HG03135 (cell line): Measurements from ENCODE around the gene TBK1.

Source experiments
- ATAC-seq: cut with Tn5 transposase; IDR thresholded peaks from one replicate; pipeline ENCODE4 v1.9.1; 2021; ENCODE audit warnings: mild to moderate bottlenecking, moderate library complexity; ENCODE audit not compliant: unreplicated experiment

TBK1 gene

DNA sequence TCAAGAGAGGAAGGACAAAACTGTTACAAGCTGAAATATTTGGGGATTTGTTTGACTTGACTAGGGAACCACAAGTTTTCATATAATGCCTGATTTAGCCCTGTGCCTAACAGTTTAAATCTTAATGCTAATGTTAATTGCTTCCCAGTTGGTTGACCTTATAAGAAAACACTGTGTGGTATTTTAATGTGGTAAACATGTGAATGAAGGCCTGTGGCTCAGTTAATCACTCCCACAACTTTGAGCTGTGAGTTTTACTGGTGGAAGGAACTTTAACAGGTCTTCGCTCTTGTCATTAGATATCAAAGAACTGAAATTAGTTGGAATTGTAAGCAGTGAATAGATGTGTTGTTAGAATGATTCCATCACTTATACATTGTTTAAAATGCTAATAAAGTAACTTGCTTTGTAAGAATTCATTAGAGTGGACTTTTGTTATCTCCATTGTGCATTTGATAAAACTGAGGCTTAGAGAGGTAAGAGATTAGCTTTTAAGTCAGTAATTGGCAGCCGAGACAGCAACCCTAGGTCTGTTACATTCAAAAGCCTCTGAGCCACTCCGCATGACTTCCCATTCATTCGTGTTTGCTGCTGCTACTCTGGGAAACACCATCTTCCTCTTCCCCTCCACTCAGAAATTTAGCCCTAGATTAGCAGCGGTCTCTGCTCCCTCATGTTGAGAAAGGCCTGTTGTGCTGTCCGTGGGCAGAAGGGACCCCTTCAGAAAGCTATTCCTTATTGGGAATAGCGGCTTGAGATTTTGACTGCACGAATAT lies 1.0 kb upstream of the TBK1 start:
- ATAC-seq = no peak

DNA sequence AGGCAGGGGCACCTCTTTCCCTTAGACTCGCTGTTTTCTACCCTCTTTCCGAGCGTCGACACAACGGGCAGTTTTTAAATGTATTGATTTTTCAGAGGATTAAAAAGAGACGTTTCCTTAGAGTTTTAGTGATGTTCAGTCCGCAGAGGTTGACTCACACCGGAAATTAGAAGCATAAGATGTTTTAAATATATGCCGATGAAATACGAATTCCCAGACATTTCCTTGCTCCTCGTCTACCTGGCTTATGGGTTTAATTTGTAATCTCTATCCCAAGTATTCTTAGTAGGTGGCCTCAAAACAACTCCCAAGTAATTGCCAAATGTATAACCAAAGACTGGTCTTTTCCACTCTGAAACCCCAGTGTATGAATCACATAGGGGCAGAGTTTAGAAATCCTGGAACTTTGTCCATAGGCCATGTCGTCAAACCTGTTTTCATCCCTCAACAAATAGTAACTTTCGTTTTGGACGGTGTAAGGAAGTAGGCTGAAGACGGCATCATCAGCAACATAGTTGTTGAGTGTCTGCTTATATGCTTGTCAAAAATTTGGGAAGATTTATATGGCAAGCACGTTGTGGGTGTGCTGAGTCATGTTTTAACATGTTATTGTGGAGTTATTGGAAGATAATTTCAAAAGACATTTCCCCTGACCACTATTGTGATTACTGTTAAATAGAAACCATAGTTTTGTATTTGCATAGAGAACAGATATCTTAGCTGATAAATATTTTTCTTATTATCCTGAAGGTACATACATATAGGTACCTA lies 824 bp downstream of the TBK1 start:
- no peak for ATAC-seq

DNA sequence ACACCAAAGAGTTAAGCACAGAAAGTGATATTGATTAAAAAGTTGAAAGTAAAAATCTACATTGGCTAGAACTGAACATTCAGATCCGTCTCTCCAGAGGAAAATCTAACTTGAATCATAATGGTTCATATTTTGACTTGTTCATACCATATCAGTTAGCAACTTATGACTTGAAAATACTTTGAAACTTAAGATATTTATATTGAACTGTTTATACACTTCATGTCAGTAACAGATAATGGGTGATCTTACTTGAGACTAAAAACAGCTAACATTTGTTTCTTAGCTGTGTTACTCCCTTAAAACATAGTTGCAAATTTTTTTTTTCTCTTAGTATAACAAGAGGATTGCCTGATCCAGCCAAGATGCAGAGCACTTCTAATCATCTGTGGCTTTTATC lies 3.6 kb downstream of the TBK1 start:
- no peak for ATAC-seq

DNA sequence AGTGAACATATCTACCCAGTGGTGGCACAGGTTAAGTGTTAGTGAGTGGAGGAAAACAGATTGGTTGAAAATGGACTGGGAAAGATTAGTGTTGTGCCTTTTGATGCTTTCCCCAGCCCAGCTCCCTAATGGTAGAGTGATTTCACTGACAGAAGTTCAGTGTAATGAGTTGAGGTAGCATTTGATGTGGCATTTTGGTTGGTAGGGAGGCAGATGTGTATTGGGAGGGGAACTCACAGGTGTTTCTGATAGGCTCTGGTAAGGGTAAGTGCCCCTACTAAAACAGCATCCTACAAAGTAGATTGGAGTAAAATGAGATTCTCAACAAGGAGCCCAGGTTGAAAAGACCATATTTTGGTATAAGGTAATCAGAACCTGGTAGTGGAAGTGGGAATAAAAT lies 4.2 kb downstream of the TBK1 start:
- no peak for ATAC-seq

DNA sequence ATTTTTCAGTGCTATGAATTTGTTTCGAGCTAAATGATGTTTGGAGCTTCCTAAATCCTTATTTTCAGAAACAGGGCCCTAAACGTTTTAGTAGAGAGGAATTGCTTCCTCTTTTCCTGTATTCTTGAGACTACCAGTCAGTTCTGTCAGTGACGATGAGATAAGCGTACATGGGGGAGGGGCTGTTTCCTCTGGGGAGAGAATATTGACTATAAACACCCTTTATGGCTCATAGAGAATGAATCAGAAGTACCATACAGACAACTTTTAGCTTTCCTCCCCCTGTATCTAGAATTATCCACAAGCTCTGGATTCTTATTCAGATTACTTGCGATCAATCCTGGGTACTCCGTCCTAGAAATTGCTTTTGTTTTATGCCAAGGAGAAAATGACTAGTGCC lies 5.1 kb downstream of the TBK1 start:
- ATAC-seq = no peak

DNA sequence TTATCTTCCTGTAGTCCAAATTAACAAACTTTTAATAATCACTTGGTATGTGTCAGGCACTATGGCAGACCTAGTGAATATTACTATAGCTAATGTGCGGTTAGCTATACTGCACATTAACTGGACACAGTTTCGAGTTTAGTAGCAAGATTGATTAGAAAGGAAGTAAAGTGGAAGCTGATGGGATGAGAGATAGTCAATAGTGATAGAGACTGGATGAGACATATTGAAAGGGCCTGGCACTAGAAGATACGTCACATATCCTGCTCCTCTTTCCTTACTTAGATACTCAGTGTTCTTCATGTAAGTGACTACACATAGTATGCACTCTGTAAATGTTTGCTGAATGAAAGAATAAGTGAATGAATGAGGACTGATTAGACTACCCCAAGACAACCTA lies 5.5 kb downstream of the TBK1 start:
- ATAC-seq = no peak

DNA sequence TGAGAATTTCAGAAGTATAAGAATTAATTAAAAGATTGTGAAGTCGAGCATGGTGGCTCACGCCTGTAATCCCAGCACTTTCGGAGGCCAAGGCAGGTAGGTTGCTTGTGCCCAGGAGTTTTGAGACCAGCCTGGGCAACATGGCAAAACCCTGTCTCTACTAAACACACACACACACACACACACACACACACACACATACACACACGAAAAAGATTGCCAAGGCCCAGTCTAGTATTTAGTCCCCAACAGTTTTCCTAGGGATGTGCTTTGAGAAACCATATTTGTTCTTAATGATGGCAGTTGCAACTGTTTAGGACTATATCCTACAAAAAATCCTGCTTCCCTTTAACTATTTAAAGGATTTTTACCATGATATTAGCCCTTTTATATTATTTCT lies 6.0 kb downstream of the TBK1 start:
- ATAC-seq = no peak

DNA sequence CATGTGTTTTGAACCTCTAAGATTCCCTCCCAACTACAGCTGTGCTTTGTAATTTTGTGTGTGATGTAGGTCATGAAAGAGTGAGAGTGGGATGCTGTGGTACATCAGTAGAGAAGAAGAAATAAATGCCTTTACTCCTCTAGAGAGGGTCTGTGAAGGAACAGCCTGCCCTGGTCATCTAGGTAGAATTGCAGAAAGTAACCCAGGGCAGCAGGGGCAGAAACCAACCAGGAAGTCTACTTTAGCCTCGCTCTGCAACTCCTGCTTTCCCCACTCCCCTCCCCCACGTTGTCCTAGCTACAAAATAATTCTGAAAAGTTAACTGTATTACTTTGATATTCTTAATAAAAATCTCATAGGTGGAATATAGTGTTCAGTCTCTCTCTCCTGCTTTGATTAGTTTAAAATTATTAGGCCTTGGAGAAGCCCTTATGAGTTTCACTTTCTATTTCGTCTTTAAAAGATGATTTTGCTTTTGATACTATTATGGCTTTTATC lies 7.5 kb downstream of the TBK1 start:
- peak; percentile 40 for ATAC-seq

DNA sequence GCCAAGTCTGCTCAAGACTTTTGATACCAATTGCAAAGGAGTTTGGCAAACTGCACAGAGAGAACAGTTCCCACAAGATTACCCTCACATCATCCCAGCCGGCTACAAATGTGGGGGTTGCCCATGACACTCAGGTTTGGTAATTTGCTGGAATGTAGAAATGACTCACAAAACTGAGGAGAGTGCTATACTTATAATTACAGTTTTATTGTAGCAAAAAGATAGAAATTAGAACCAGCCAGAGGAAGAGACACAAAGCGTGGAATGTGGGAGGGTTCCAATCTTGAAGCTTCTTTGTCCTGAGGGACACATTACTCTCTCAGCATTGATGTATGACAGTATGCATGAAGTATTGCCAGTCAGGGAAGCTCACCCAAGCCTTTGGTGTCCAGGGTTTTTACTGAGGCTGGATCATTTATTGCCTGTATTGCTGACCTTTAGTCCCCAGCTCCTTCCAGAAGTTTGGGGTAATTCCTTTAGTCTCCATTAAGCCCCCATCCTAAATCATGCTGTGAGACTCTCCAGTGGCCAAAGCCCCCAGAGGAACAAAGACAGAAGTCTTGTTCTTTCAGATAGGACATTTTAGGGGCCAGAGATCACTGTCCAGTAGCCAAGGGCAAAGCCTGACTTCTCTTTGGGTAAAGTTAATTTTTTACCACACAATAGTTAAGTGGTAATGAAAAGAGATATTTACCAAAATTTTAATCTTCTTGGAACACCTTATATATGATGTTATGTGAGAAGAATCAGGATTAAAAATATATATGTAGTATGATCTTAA lies 9.9 kb downstream of the TBK1 start:
- no peak for ATAC-seq

DNA sequence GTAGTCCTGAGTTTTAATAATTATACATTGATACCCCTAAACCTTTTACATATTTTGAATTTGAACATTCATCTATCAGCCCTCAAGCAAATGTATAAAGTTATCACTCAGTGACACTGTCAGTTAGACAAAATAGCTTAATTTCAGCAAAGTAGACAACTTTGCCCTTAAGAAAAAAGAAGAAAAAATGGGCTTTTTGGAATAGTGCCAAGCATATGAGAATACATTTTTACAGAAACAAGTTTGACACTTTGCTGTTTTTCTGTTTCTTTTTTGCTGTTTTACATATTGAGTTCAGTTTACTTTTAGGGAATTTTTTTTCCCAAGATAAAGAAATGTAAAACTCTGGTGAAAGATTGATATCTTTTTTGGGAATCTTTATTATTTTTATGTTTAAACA lies 14.3 kb downstream of the TBK1 start:
- ATAC-seq = no peak

DNA sequence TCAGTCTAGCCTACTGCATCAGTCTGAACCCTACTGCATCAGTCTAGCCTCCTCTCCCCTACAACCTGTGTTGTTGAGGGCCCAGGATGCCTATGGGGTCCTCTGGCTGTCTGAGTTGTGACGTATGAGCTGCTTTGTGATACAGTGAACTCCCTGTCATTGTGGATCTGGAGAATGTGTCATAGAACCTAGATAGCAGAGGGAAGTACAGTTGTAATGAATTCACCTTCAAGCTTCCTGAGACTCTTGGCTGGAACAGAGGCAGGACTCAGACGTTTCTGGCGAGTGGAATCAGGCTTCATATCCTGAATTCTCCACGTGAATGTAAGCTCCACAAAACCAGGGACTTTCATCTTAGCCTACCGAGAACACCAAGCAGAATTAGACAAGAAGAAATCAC lies 17.0 kb downstream of the TBK1 start:
- ATAC-seq = no peak

DNA sequence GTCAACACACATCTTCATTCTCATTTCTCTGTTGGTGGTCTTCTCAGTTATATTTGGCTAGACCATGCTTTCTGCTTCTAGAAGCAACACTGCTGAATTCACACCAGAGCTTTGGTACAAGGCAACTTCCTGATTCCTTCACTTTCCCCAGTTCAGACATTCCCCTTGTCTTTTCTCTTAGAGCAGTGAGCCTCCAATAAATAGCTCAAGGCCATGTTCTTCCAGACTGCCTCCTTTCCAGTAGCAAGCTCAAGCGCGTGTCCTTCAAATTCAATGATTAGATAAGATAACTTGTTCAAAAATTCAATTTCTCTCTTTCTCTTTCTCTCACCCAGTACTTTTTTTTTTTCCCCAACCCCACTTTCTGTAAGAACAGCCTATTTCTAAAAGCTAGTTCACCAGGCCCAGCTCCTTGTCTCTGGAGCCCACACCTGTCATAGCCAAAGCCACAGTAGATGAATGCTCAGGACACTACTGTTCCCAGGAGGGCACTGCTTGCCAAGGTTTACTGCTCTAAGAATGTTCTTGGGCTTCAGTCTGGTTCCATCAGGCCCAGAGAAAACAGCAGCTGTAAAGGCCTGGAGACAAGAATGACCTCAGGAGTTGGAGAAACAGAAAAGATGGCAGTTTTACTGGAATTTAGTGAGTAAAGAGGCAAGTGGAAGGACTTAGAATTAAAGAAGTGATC lies 17.7 kb downstream of the TBK1 start:
- no peak for ATAC-seq

DNA sequence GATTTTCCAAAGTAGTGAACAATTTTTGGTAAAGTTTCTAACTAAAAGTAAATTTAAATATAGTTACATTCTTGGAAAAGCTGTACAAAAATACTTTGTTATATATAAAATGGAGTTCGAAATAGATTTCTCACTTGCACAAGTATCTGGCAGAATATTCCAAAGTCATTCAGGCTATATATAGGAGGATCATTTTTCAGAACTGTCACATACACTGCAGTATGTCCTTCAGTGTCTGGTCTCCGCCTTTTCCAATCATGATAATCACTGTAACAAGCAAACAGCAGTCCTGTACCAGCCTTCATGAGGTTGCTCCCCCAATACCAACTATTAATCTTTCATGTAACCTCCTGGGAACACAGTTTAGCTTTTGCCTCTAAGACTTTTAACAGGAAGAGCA lies 18.6 kb downstream of the TBK1 start:
- no peak for ATAC-seq

DNA sequence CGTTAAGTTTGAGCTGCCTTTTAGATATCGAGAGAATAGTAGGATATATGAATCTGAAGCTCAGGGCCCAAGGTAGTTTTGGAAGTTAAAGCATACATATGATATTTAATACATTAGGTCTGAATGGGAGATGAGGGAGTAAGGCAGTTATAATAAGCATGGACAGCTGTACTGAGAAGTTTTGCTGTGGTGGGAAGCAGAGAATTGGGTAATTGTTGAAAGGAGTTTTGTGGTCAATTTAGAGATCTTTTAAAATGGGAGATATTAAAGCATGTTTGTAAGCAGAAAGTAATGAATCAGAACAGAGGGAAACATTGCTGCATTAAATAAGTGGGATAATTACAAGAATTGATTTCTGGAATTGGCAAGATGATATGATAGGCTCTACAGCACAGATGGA lies 21.3 kb downstream of the TBK1 start:
- no peak for ATAC-seq

DNA sequence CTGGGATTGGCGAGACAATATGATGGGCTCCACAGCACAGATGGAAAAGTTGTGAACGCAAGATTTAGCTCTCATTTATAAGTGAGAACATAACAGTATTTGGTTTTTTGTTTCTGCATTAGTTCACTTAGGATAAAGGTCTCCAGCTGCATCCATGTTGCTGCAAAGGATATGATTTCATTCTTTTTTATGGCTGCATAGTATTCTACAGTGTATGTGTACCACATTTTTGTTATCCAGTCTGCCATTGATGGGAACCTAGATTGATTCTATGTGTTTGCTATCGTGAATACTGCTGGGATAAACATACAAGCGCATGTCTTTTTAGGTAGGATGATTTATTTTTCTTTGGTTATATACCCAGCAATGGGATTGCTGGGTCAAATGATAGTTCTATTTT lies 23.6 kb downstream of the TBK1 start:
- no peak for ATAC-seq

DNA sequence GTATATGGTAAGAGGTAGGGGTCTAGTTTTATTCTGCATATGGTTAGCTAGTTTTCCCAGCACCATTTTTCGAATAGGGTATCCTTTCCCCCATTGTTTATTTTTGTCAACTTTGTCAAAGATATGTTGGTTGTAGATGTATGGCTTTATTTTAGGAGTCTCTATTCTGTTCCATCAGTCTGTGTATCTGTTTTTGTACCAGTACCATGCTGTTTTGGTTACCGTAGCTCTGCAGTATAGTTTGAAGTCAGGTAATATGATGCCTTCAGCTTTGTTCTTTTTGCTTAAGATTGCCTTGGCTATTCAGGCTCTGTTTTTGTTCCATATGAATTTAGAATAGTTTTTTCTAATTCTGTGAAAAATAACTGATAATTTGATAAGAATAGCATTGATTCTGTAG lies 24.9 kb downstream of the TBK1 start:
- ATAC-seq = no peak

DNA sequence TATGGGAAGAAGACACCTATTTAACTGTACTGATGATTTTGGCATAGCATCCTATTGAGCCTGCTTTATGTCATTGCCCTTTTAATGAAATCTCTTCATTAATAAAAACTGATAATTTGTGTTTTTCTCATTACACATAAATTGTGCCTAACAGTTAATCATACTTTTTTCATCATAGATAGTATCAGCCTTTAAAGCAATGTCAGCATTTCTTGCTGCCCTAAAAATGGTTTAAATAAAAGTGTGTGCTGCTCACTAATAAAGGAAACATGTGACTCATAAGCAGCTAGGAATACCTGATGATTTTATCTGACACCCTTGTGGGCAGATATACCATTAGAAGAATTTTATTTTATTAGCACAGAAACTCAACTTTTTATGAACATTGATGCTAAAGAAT lies 26.7 kb downstream of the TBK1 start:
- no peak for ATAC-seq

DNA sequence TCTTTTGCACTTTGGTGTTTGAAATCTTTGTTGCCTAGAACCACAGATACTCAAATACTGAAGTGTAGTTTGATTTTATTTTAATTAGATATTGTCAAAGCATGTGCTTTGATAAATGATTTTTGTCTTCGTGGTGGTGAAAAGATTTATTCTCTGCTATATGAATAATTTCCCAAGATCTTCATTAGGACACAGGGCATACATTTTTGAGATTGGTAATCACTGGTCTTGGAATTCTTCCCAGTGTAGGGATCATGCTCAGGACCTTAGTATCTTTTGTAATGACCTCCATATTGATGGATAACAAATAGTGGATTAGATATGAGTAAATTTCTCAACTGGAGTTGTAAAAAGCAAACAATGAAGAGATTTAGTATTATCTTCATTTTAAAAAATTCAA lies 28.2 kb downstream of the TBK1 start:
- ATAC-seq = no peak

DNA sequence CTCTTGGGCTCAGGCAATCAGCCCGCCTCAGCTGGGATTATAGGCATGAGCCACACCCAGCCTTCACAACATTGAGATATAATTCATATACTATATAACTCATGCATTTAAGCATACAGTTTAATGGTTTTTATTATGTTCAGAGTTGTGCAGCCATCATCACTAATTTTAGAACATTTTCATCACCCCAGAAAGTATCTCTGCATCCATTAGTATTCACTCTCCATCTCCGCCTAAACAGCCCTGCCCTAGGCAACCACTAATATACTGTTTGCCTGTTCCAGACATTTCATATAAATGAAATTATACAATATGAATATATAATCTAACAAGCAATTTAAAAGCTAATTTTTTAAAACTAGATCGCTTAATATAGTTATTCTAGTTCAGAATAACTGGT lies 34.7 kb downstream of the TBK1 start:
- ATAC-seq = no peak

DNA sequence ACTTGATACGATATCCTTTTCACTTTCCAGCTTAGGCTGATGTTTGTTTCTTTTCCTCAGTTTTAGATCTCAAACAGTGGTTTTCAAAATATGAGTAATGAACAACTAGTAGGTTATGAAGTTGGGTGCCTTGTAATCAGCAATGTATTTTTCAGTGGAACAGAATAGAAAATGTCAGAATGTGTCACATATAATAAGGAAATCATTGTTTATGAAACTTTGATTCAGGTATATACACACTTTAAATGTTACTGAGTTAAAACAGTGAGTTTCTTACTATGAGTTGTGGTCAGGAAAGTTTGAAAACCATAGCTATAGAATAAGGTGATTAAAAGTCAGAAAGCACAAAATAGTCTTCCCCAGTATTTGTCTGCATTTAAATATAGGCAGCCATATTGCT lies 39.8 kb downstream of the TBK1 start:
- no peak for ATAC-seq

DNA sequence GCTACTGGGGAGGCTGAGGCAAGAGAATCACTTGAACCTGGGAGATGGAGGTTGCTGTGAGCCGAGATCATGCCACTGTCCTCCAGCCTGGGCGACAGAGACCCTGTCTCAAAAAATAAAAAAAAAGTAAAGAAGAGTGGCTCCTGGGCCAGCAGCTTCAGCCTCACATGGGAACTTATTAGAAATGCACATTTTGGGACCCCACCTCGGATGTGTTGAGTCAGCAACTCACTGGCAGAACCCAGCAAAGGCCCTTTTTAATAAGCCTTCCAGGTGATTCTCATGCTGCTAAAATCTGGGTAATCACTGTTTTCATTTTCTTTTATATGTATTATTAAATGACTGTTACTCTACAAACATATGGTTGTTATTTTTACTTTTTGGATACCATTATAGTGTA lies 41.6 kb downstream of the TBK1 start:
- ATAC-seq = no peak
